HepG2 (cell line): ENCODE results near the gene CDKN2AIP. TPM values are rescaled to one million over a fixed set of nuclear protein-coding genes. Genes with fewer than 3 reads are reported as not detected.

Experiments
- CC2D1A ChIP-seq: sonication (generic); formaldehyde crosslinking; IDR thresholded peaks from 2 replicates; pipeline ENCODE4 v1.8.1; 2023; ENCODE audit warnings: mild to moderate bottlenecking, missing genetic modification reagents
- CREM ChIP-seq, 2 experiments: sonication (generic) in 1 of 2; formaldehyde crosslinking in 1 of 2; IDR thresholded peaks; 2 replicates each; pipeline versions ENCODE4 v1.4.0 to v1.6.1; 2016 to 2020; ENCODE audit warnings: antibody characterized with exemption in 1 of 2, mild to moderate bottlenecking in 1 of 2, missing genetic modification reagents in 1 of 2
- DMAP1 ChIP-seq: IDR thresholded peaks from 2 replicates; pipeline ENCODE4 v1.6.1; 2016
- ETV5 ChIP-seq: IDR thresholded peaks from 2 replicates; pipeline ENCODE4 v1.6.1; 2018; ENCODE audit warnings: missing biosample characterization, missing genetic modification reagents, inconsistent platforms, borderline replicate concordance
- FOXA1 ChIP-seq, 2 experiments: fragments of 450-650 bp in 1 of 2; sonication (generic) in 1 of 2; formaldehyde crosslinking in 1 of 2; IDR thresholded peaks; 2 replicates each; pipeline versions ENCODE4 v1.4.0 to v1.6.1; 2016 to 2020; ENCODE audit warnings: missing genetic modification reagents in 1 of 2
- FOXK2 ChIP-seq: fragments of 450-650 bp; IDR thresholded peaks from 2 replicates; pipeline ENCODE4 v1.6.1; 2016
- GATA4 ChIP-seq: sonication (generic); IDR thresholded peaks from 2 replicates; pipeline ENCODE4 v1.6.1; 2016; ENCODE audit warnings: antibody characterized with exemption, low read depth, borderline replicate concordance
- JARID2 ChIP-seq: sonication (generic); formaldehyde crosslinking; IDR thresholded peaks from 2 replicates; pipeline ENCODE4 v1.8.1; 2023; ENCODE audit warnings: missing genetic modification reagents, inconsistent platforms; ENCODE audit not compliant: insufficient replicate concordance
- KLF16 ChIP-seq, 2 experiments: sonication (generic) in 1 of 2; formaldehyde crosslinking in 1 of 2; IDR thresholded peaks; 2 replicates each; pipeline versions ENCODE4 v1.6.1 to v1.8.0; 2016 to 2023; ENCODE audit warnings: missing genetic modification reagents in 2 of 2, missing compliant biosample characterization in 1 of 2
- MBNL3 ChIP-seq: fragments of 250-450 bp; sonication (Bioruptor Pico); conservative IDR thresholded peaks from 2 replicates; pipeline ENCODE4 v1.8.0; 2022; ENCODE audit warnings: mild to moderate bottlenecking, inconsistent platforms
- MIXL1 ChIP-seq: IDR thresholded peaks from 2 replicates; pipeline ENCODE4 v1.6.1; 2016
- NFKB2 ChIP-seq: sonication (generic); formaldehyde crosslinking; IDR thresholded peaks from 2 replicates; pipeline ENCODE4 v1.4.0; 2020; ENCODE audit warnings: missing genetic modification reagents, borderline replicate concordance
- RBFOX2 ChIP-seq: fragments of 200-400 bp; formaldehyde crosslinking; IDR thresholded peaks from 2 replicates; pipeline ENCODE4 v1.6.1; 2017; ENCODE audit warnings: low read depth, mild to moderate bottlenecking, low read length
- SP2 ChIP-seq: sonication (generic); formaldehyde crosslinking; IDR thresholded peaks from 2 replicates; pipeline ENCODE4 v1.5.1; 2020; ENCODE audit warnings: mild to moderate bottlenecking, missing genetic modification reagents
- SP4 ChIP-seq: sonication (generic); formaldehyde crosslinking; IDR thresholded peaks from 2 replicates; pipeline ENCODE4 v1.8.1; 2023; ENCODE audit warnings: mild to moderate bottlenecking, missing genetic modification reagents
- TARDBP ChIP-seq: sonication (generic); formaldehyde crosslinking; IDR thresholded peaks from 2 replicates; pipeline ENCODE4 v1.8.0; 2022; ENCODE audit warnings: mild to moderate bottlenecking, missing genetic modification reagents
- TEAD3 ChIP-seq: optimal IDR thresholded peaks from 2 replicates; pipeline ENCODE3; 2016; ENCODE audit warnings: borderline replicate concordance
- THAP7 ChIP-seq: sonication (generic); formaldehyde crosslinking; IDR thresholded peaks from 2 replicates; pipeline ENCODE4 v1.8.1; 2023; ENCODE audit warnings: mild to moderate bottlenecking, missing genetic modification reagents
- TSC22D2 ChIP-seq: sonication (generic); formaldehyde crosslinking; IDR thresholded peaks from 2 replicates; pipeline ENCODE4 v1.5.1; 2020; ENCODE audit warnings: missing genetic modification reagents, mild to moderate bottlenecking, borderline replicate concordance
- ZNF430 ChIP-seq: sonication (generic); formaldehyde crosslinking; IDR thresholded peaks from 2 replicates; pipeline ENCODE4 v1.9.0; 2021; ENCODE audit warnings: mild to moderate bottlenecking, missing genetic modification reagents
- ZNF558 ChIP-seq: sonication (generic); formaldehyde crosslinking; IDR thresholded peaks from 2 replicates; pipeline ENCODE4 v1.9.0; 2022; ENCODE audit warnings: mild to moderate bottlenecking, missing genetic modification reagents, borderline replicate concordance
- ZNF580 ChIP-seq: IDR thresholded peaks from 2 replicates; pipeline ENCODE4 v1.6.1; 2016; ENCODE audit warnings: low read depth, borderline replicate concordance
- ZNF746 ChIP-seq: sonication (generic); formaldehyde crosslinking; IDR thresholded peaks from 2 replicates; pipeline ENCODE4 v1.8.0; 2022; ENCODE audit warnings: mild to moderate bottlenecking, missing genetic modification reagents
- polyA plus RNA-seq, 8 experiments: library from polyadenylated mRNA; depleted of rRNA in 3 of 8; stranded (reverse) in 7 of 8; unstranded in 1 of 8; fragments of >200 nt; fragmentation: Illumina TruSeq in 4 of 8; extraction: Trizol in 4 of 8; gene quantifications; 2 replicates each; pipeline versions ENCODE4 v1.2.1 to v1.2.3, GENCODE V29; 2011 to 2016; ENCODE audit warnings: low read depth in 4 of 8, missing spikeins in 1 of 8, mixed read lengths in 1 of 8; ENCODE audit not compliant: insufficient read depth in 1 of 8
- total RNA-seq, 5 experiments: library from RNA; depleted of rRNA; stranded (reverse); fragments of >200 nt; fragmentation: Illumina TruSeq; extraction: Trizol; gene quantifications; 2 replicates each; pipeline ENCODE4 v1.2.3, GENCODE V29; 2016; ENCODE audit warnings: low read depth in 1 of 5
- TF ChIP-seq, protein P1 (sequence below): IDR thresholded peaks from 2 replicates; pipeline ENCODE4 v1.6.1; 2016
- TF ChIP-seq, protein P2 (sequence below): sonication (generic); formaldehyde crosslinking; IDR thresholded peaks from 2 replicates; pipeline ENCODE4 v1.4.0; 2020; ENCODE audit warnings: missing genetic modification reagents
- TF ChIP-seq, protein P3 (sequence below): sonication (generic); formaldehyde crosslinking; IDR thresholded peaks from 2 replicates; pipeline ENCODE4 v1.5.1; 2020; ENCODE audit warnings: missing genetic modification reagents, mild to moderate bottlenecking, borderline replicate concordance

CDKN2AIP gene
- total and polyA plus RNA-seq, 2 of the 13 experiments (the other 11 are each of a cell fraction or from before 2014, with no cell fraction given) = 17.0 to 18.7 TPM

- no peak for TF ChIP-seq THAP7 (CRISPR knock-in tag)
- no peak; the same call in 1 of the 2 replicates for TF ChIP-seq MIXL1 (CRISPR knock-in tag)
- TF ChIP-seq, protein P1, sequence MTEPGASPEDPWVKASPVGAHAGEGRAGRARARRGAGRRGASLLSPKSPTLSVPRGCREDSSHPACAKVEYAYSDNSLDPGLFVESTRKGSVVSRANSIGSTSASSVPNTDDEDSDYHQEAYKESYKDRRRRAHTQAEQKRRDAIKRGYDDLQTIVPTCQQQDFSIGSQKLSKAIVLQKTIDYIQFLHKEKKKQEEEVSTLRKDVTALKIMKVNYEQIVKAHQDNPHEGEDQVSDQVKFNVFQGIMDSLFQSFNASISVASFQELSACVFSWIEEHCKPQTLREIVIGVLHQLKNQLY = peak; percentile 31; the same call in 1 of the 2 replicates
- TF ChIP-seq ZNF580 (CRISPR knock-in tag) = peak; percentile 43; the same call in 1 of the 2 replicates
- TF ChIP-seq CREM (IDR thresholded peaks at IDR 0.05) = peak; percentile 16; the same call in 1 of the 2 replicates
- TF ChIP-seq CREM (CRISPR knock-in tag; IDR thresholded peaks at IDR 0.05) = no peak
- TF ChIP-seq DMAP1 (CRISPR knock-in tag) = peak; percentile 76; the same call in 1 of the 2 replicates
- TF ChIP-seq SP4 (CRISPR knock-in tag) = no peak
- 0 out of 2 replicates have a peak, but pooled peaks have one; percentile 19 for TF ChIP-seq FOXK2
- 0 out of 2 replicates have a peak, but pooled peaks have one; percentile 82 for TF ChIP-seq TARDBP (CRISPR knock-in tag)
- peak; percentile 35 for TF ChIP-seq JARID2
- peak; percentile 60; the same call in 1 of the 2 replicates for TF ChIP-seq NFKB2
- TF ChIP-seq FOXA1 (IDR thresholded peaks at IDR 0.05) = no peak
- peak; percentile 64 for TF ChIP-seq FOXA1 (CRISPR knock-in tag; IDR thresholded peaks at IDR 0.05)
- peak; percentile 87 for TF ChIP-seq ZNF430 (CRISPR knock-in tag)
- 0 out of 2 replicates have a peak, but pooled peaks have one; percentile 87 for TF ChIP-seq ZNF746 (CRISPR knock-in tag)
- 0 out of 2 replicates have a peak, but pooled peaks have one; percentile 30 for TF ChIP-seq SP2
- TF ChIP-seq, protein P2, sequence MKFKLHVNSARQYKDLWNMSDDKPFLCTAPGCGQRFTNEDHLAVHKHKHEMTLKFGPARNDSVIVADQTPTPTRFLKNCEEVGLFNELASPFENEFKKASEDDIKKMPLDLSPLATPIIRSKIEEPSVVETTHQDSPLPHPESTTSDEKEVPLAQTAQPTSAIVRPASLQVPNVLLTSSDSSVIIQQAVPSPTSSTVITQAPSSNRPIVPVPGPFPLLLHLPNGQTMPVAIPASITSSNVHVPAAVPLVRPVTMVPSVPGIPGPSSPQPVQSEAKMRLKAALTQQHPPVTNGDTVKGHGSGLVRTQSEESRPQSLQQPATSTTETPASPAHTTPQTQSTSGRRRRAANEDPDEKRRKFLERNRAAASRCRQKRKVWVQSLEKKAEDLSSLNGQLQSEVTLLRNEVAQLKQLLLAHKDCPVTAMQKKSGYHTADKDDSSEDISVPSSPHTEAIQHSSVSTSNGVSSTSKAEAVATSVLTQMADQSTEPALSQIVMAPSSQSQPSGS = 0 out of 2 replicates have a peak, but pooled peaks have one; percentile 24
- no peak for TF ChIP-seq MBNL3 (CRISPR knock-in tag)
- TF ChIP-seq ZNF558 (CRISPR knock-in tag) = peak; percentile 30; the same call in 1 of the 2 replicates
- 0 out of 2 replicates have a peak, but pooled peaks have one; percentile 48 for TF ChIP-seq TSC22D2 (CRISPR knock-in tag)
- TF ChIP-seq, protein P3, sequence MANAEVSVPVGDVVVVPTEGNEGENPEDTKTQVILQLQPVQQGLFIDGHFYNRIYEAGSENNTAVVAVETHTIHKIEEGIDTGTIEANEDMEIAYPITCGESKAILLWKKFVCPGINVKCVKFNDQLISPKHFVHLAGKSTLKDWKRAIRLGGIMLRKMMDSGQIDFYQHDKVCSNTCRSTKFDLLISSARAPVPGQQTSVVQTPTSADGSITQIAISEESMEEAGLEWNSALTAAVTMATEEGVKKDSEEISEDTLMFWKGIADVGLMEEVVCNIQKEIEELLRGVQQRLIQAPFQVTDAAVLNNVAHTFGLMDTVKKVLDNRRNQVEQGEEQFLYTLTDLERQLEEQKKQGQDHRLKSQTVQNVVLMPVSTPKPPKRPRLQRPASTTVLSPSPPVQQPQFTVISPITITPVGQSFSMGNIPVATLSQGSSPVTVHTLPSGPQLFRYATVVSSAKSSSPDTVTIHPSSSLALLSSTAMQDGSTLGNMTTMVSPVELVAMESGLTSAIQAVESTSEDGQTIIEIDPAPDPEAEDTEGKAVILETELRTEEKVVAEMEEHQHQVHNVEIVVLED (CRISPR knock-in tag) = no peak
- TF ChIP-seq GATA4 = 0 out of 2 replicates have a peak, but pooled peaks have one; percentile 31
- peak; percentile 23; the same call in 1 of the 2 replicates for TF ChIP-seq ETV5
- 0 out of 4 replicates have a peak, but pooled peaks of 1 of the 2 experiments have one; percentile 71 for TF ChIP-seq KLF16 (CRISPR knock-in tag; IDR thresholded peaks at IDR 0.05)
- no peak for TF ChIP-seq RBFOX2
- TF ChIP-seq TEAD3 = peak; percentile 59
- TF ChIP-seq CC2D1A = 0 out of 2 replicates have a peak, but pooled peaks have one; percentile 28
Measured at GRCh38 chr4:183443655-183444213, 702 bp upstream of the CDKN2AIP start (continued).
